Measurements from ENCODE around the gene ZCCHC4.
"Not testable (repeated sequence)": the region's sequence is repeated elsewhere in the genome, so short reads cannot be mapped to it uniquely, and the experiment has no call there.

ZCCHC4 gene

DNA sequence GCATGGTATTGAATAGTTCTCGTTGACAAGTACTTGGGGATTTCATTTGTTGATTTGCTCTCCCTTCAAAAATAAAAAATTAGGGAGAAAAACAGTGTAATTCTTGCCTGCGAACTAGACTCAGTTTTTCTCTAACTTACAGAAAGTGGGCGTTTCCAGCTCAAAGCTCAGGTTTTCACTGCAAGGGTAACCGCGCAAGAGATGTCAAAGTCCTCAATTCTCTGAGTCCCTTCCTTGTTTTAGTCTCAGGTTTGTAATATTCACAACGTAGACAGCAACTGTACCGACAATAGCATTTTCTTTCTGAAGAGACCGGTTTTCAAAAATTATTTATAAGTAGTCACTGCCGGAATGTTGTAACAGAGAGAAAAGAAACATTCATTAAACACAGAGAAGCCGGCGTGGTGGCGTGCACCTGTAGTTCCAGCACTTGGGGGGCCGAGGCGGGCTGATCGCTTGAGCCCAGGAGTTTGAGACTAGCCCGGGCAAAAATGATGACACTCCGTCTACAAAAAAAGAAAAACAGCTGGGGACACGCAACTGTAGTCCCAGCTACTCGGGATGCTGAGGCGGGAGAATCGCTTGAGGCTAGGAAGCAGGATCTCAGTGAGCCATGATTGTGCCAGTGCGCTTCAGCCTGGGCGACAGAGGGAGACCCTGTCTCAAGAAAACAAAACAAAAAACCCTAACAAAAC, 774 bp downstream of the ZCCHC4 start:
- in situ Hi-C loops (cut with HindIII; ENCODE audit: low sequenced_read_pairs): no loop called here
- no peak for DNase-seq (ENCODE audit: low read depth, low spot score)
- TF ChIP-seq, protein P1, sequence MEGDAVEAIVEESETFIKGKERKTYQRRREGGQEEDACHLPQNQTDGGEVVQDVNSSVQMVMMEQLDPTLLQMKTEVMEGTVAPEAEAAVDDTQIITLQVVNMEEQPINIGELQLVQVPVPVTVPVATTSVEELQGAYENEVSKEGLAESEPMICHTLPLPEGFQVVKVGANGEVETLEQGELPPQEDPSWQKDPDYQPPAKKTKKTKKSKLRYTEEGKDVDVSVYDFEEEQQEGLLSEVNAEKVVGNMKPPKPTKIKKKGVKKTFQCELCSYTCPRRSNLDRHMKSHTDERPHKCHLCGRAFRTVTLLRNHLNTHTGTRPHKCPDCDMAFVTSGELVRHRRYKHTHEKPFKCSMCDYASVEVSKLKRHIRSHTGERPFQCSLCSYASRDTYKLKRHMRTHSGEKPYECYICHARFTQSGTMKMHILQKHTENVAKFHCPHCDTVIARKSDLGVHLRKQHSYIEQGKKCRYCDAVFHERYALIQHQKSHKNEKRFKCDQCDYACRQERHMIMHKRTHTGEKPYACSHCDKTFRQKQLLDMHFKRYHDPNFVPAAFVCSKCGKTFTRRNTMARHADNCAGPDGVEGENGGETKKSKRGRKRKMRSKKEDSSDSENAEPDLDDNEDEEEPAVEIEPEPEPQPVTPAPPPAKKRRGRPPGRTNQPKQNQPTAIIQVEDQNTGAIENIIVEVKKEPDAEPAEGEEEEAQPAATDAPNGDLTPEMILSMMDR (IDR thresholded peaks at IDR 0.05; ENCODE audit: low read depth, low read length): no peak
- peak overlapping the region; percentile 73 for H3K4me3 ChIP-seq (ENCODE audit: low read depth, low read length)

DNA sequence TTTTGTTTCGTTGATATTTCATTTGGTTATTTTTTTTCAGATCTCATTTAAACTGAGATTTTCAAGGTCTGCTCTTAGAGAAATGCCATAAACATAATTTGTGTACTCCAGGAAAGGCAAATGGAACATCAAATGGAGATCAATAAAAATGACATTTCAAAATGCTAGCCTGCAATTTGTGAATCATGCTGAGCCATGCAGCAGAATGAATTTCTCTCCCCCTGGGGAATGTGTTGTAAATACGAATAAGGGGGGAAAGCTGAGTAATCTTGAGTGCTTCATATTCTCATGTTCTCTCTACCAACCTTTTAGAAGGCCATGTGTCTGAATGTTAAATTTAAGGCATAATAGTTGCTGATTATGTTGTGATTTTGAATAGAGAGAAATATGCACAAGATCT, 7.8 kb downstream of the ZCCHC4 start:
- H3K4me3 ChIP-seq (ENCODE audit: low read depth, low read length): no peak overlapping the region
- DNase-seq (ENCODE audit: low read depth, low spot score): no peak
- TF ChIP-seq, protein P1 (IDR thresholded peaks at IDR 0.05; ENCODE audit: low read depth, low read length): no peak
- in situ Hi-C loops (cut with HindIII; ENCODE audit: low sequenced_read_pairs): no loop called here

DNA sequence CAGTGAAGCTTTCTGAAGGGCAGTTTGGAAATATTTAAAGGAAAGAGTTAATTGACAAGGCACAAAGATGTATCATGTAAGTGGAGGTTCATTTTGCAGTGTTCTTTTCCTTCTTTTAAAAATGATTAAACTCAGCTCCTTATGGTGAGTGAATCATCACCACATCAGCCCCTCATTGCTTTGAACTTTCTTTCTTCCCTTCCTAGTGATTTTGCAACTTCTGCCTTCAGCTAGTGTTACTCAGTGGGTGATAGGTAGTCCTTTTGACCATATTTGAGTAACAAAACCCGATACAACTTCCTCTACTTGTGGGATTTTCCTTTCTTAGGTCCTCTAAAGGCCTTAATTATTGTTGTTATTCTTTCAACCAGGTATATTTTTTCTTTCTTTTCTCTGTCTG, 8.2 kb downstream of the ZCCHC4 start:
- in situ Hi-C loops (cut with HindIII; ENCODE audit: low sequenced_read_pairs): no loop called here
- TF ChIP-seq, protein P1 (IDR thresholded peaks at IDR 0.05; ENCODE audit: low read depth, low read length): no peak
- DNase-seq (ENCODE audit: low read depth, low spot score): peak; percentile 88
- H3K4me3 ChIP-seq (ENCODE audit: low read depth, low read length): no peak overlapping the region

DNA sequence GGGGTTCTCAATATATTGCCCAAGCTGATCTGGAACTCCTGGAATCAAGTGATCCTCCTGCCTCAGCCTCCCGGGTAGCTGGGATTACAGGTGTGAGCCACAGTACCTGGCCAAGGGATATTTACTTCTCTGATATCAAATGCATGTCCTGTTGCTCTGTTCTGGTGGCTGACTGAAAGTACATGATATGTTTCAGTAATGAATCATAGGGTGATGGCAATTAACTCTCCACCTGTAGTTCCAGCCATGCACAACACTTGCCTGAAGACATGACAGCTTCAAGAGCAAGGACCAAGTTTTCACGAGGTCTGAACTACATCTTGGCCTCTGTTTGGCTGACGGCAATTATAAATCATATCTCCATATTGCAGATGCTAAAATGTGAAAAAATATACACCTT, 9.1 kb downstream of the ZCCHC4 start:
- TF ChIP-seq, protein P1 (IDR thresholded peaks at IDR 0.05; ENCODE audit: low read depth, low read length): no peak
- no peak for DNase-seq (ENCODE audit: low read depth, low spot score)
- in situ Hi-C loops (cut with HindIII; ENCODE audit: low sequenced_read_pairs): no loop called here
- H3K4me3 ChIP-seq (ENCODE audit: low read depth, low read length): no peak overlapping the region

DNA sequence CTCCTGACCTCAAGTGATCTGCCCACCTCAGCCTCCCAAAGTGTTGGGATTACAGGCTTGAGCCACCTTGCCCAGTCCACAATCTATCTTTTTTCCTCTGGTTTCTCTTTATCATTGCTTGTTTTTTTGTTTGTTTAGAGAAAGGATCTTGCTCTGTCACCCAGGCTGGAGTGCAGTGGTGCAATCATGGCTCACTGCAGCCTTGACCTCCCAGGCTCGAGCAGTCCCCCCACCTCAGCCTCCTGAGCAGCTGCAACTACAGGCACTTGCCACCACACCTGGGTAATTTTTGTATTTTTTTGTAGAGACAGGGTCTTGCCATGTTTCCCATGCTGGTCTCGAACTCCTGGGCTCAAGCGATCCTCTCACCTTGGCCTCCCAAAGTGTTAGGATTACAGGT, 15.9 kb downstream of the ZCCHC4 start:
- in situ Hi-C loops (cut with HindIII; ENCODE audit: low sequenced_read_pairs); DNase-seq (ENCODE audit: low read depth, low spot score); H3K4me3 ChIP-seq (ENCODE audit: low read depth, low read length): not testable (repeated sequence)

DNA sequence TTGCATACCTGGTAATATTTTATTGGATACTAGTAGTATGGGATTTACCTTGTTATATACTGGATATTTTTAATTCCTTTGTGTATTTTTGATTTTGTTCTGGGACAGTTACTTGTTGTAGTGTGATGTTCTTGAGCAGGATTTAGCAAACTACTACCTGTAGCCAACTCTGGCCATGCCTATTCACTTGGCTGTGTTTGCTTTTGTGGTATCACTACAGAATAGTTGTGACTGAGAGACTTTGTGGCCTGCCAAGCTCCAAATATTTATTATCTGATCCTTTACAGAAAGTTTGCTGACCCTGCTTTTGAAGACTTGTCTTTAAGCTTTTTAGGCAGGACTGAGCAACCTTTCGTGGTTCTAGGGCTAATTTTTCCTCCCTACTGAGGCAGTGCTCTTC, 17.8 kb downstream of the ZCCHC4 start:
- no peak for DNase-seq (ENCODE audit: low read depth, low spot score)
- TF ChIP-seq, protein P1 (IDR thresholded peaks at IDR 0.05; ENCODE audit: low read depth, low read length): no peak
- H3K4me3 ChIP-seq (ENCODE audit: low read depth, low read length): no peak overlapping the region
- in situ Hi-C loops (cut with HindIII; ENCODE audit: low sequenced_read_pairs): no loop called here

DNA sequence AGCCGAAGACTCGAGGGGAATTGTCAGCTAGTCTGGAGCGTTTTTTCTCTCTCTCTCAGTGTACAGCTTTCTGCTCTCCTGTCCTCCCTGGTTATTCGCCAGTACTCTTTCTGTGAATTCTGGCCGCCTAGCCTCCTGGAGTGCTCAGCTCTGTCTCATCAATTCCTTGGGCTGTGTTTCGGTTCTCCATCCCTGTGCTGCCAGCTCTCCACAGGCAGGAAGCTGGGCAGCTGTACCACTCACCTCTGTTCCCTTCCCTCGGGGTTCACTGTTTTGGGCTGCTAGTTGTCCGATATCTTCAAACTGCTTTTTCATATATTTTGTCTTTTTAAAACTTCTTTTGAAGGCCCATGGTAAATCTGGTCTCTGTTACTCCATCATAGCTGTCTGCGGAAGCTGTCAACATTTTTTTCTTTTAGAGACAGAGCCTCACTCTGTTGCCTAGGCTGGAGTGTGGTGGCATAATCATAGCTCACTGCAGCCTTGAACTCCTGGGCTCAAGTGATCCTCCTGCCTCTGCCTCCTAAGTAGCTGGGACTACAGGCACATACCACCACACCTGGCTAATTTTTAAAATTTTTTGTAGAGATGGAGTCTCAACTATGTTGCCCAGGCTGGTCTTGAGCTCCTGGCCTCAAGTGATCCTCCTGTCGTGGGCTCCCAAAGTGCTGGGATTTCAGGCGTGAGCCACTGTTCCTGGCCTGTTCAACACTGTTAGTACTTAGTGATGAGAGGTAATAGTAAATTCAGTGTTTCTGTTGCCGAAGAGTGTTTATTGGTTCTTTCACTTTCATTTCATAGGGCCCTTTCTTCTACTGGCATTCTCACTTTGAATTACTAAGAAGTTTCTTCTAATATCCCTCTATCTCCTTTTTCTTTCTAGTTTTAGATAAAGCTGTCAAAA, 18.6 kb downstream of the ZCCHC4 start:
- in situ Hi-C loops (cut with HindIII; ENCODE audit: low sequenced_read_pairs): no loop called here
- TF ChIP-seq, protein P1 (IDR thresholded peaks at IDR 0.05; ENCODE audit: low read depth, low read length): no peak
- no peak for DNase-seq (ENCODE audit: low read depth, low spot score)
- no peak overlapping the region for H3K4me3 ChIP-seq (ENCODE audit: low read depth, low read length)
